H1 (cell line): ENCODE measurements around the gene MPND. TPM values are rescaled to one million over a fixed set of nuclear protein-coding genes. Genes with fewer than 3 reads are reported as not detected.
A peak's percentile ranks its signal among the peaks of the same experiment; 100 is the strongest.

Experiments
- CTCF ChIA-PET: fragments of 300-600 bp; sonication (Branson Sonifier 250); formaldehyde crosslinking; loops from one replicate; lab custom pipeline; 2021; ENCODE audit not compliant: partially characterized antibody; lab: Charles Lee
- POLR2A ChIA-PET: fragments of 300-600 bp; sonication (Branson Sonifier 250); formaldehyde crosslinking; loops from one replicate; lab custom pipeline; 2021; ENCODE audit warnings: inconsistent platforms; ENCODE audit not compliant: partially characterized antibody; lab: Charles Lee
- DNase-seq, 2 experiments: peaks; one replicate each; pipeline versions ENCODE4 v3.0.0 to v3.0.0-alpha.2; 2010 to 2022; ENCODE audit warnings: low spot score in 2 of 2, low read depth in 1 of 2, mixed read lengths in 1 of 2
- FAIRE-seq: peaks from 2 replicates; lab custom pipeline; 2011; peaks lifted over from hg19 to GRCh38; lab: Jason Lieb, UNC
- H2AFZ ChIP-seq: 2 replicates; pipeline ENCODE4 v1.8.1; 2012; ENCODE audit warnings: low read length, inconsistent platforms
- H2AK5ac ChIP-seq: 2 replicates; pipeline ENCODE4 v1.6.1; 2013; ENCODE audit warnings: low read depth, low read length
- H2BK120ac ChIP-seq: replicated peaks from 2 replicates; pipeline ENCODE3; 2013; ENCODE audit warnings: low read depth, low read length, inconsistent platforms
- H2BK12ac ChIP-seq: 2 replicates; pipeline ENCODE4 v1.6.1; 2013; ENCODE audit warnings: low read depth, low read length
- H2BK15ac ChIP-seq: 2 replicates; pipeline ENCODE4 v1.6.1; 2013; ENCODE audit warnings: low read length
- H2BK20ac ChIP-seq: 2 replicates; pipeline ENCODE4 v1.6.1; 2013; ENCODE audit warnings: low read length
- H2BK5ac ChIP-seq: 2 replicates; pipeline ENCODE4 v1.6.1; 2013; ENCODE audit warnings: low read depth, low read length
- H3K14ac ChIP-seq: 2 replicates; pipeline ENCODE4 v1.6.1; 2013; ENCODE audit warnings: inconsistent platforms; ENCODE audit not compliant: insufficient read length
- H3K18ac ChIP-seq: 2 replicates; pipeline ENCODE4 v1.6.1; 2013; ENCODE audit warnings: low read length; ENCODE audit errors: extremely low read depth
- H3K23ac ChIP-seq: 2 replicates; pipeline ENCODE4 v1.6.1; 2013; ENCODE audit warnings: inconsistent platforms; ENCODE audit not compliant: insufficient read length
- H3K23me2 ChIP-seq: 2 replicates; pipeline ENCODE4 v1.6.1; 2013; ENCODE audit warnings: low read depth, low read length
- H3K27ac ChIP-seq: 2 replicates; pipeline ENCODE4 v1.6.1; 2011; ENCODE audit warnings: low read depth, low read length, inconsistent platforms
- H3K27me3 ChIP-seq, 4 experiments: replicated peaks in 1 of 4; 1 replicate in 1 of 4; 2 replicates in 3 of 4; pipeline versions ENCODE4 v1.6.1 to v1.8.1; 2011 to 2013; ENCODE audit warnings: low read length in 3 of 4, mild to moderate bottlenecking in 3 of 4, inconsistent platforms in 2 of 4, mixed read lengths in 2 of 4, moderate library complexity in 1 of 4; ENCODE audit not compliant: control insufficient read depth in 3 of 4, insufficient read depth in 3 of 4; ENCODE audit errors: extremely low read depth in 1 of 4
- H3K36me3 ChIP-seq, 4 experiments: 2 replicates each; pipeline versions ENCODE4 v1.6.1 to v1.8.1; 2011 to 2013; ENCODE audit warnings: mild to moderate bottlenecking in 4 of 4, low read length in 3 of 4, moderate library complexity in 2 of 4, control low read depth in 1 of 4, inconsistent platforms in 1 of 4; ENCODE audit not compliant: insufficient read depth in 4 of 4, control insufficient read depth in 2 of 4
- H3K4ac ChIP-seq: replicated peaks from 2 replicates; pipeline ENCODE3; 2013; ENCODE audit warnings: low read length, low read depth, mixed read lengths, inconsistent platforms; ENCODE audit not compliant: insufficient read length
- H3K4me1 ChIP-seq, 4 experiments: replicated peaks in 1 of 4; 1 replicate in 1 of 4; 2 replicates in 3 of 4; pipeline versions ENCODE4 v1.6.1 to v1.8.1; 2011 to 2013; ENCODE audit warnings: low read length in 3 of 4, inconsistent platforms in 2 of 4, mixed read lengths in 1 of 4; ENCODE audit not compliant: insufficient read depth in 4 of 4, control insufficient read depth in 3 of 4
- H3K4me2 ChIP-seq, 2 experiments: 2 replicates each; pipeline versions ENCODE4 v1.6.1 to v1.8.1; 2011 to 2013; ENCODE audit warnings: low read depth in 2 of 2, low read length in 2 of 2, control low read depth in 1 of 2, inconsistent platforms in 1 of 2, mild to moderate bottlenecking in 1 of 2; ENCODE audit not compliant: insufficient read depth in 1 of 2
- H3K4me3 ChIP-seq, 4 experiments: fragments of 200-600, 300-600 bp in 1 of 4; sonication (generic), shearing (Covaris generic), sonication (Bioruptor Twin) in 1 of 4; 2 replicates each; pipeline versions ENCODE4 v1.5.1 to v1.8.1; 2011 to 2016; ENCODE audit warnings: low read length in 4 of 4, low read depth in 3 of 4, control low read depth in 2 of 4, inconsistent platforms in 2 of 4, mild to moderate bottlenecking in 2 of 4, mixed read lengths in 1 of 4, moderate library complexity in 1 of 4; ENCODE audit not compliant: insufficient read depth in 2 of 4; ENCODE audit errors: extremely low read depth in 1 of 4
- H3K56ac ChIP-seq: replicated peaks from 2 replicates; pipeline ENCODE3; 2013; ENCODE audit warnings: low read depth, mild to moderate bottlenecking, mixed read lengths, low read length, inconsistent platforms; ENCODE audit not compliant: insufficient read length
- H3K79me1 ChIP-seq: 2 replicates; pipeline ENCODE4 v1.6.1; 2013; ENCODE audit warnings: low read depth, low read length, control low read depth
- H3K79me2 ChIP-seq, 2 experiments: 2 replicates each; pipeline versions ENCODE4 v1.6.1 to v1.8.1; 2012 to 2013; ENCODE audit warnings: low read length in 2 of 2, mild to moderate bottlenecking in 2 of 2, inconsistent platforms in 1 of 2; ENCODE audit not compliant: insufficient read depth in 2 of 2, control insufficient read depth in 1 of 2
- H3K9ac ChIP-seq, 4 experiments: replicated peaks in 1 of 4; 1 replicate in 1 of 4; 2 replicates in 3 of 4; pipeline versions ENCODE4 v1.6.1 to v1.8.1; 2011 to 2013; ENCODE audit warnings: low read depth in 3 of 4, low read length in 3 of 4, control low read depth in 2 of 4, mild to moderate bottlenecking in 2 of 4, moderate library complexity in 2 of 4, inconsistent platforms in 1 of 4; ENCODE audit errors: extremely low read depth in 1 of 4
- H3K9me3 ChIP-seq, 2 experiments: 2 replicates each; pipeline versions ENCODE4 v1.6.1 to v1.8.1; 2012 to 2013; ENCODE audit warnings: mild to moderate bottlenecking in 2 of 2, moderate library complexity in 2 of 2, control low read depth in 1 of 2, inconsistent platforms in 1 of 2, low read depth in 1 of 2, low read length in 1 of 2, mixed read lengths in 1 of 2; ENCODE audit not compliant: insufficient read depth in 2 of 2
- H4K20me1 ChIP-seq, 2 experiments: replicated peaks in 1 of 2; 2 replicates each; pipeline versions ENCODE3 to v1.8.1; 2011 to 2013; ENCODE audit warnings: inconsistent platforms in 2 of 2, low read length in 2 of 2, mild to moderate bottlenecking in 1 of 2; ENCODE audit not compliant: insufficient read depth in 2 of 2, control insufficient read depth in 1 of 2
- H4K5ac ChIP-seq: 2 replicates; pipeline ENCODE4 v1.6.1; 2013; ENCODE audit warnings: low read length, low read depth, mixed read lengths, inconsistent platforms; ENCODE audit not compliant: insufficient read length
- H4K8ac ChIP-seq: 2 replicates; pipeline ENCODE4 v1.8.0; 2013; ENCODE audit warnings: mild to moderate bottlenecking, moderate library complexity, low read length, inconsistent platforms; ENCODE audit not compliant: insufficient read depth; ENCODE audit errors: extremely low read depth
- H4K91ac ChIP-seq: replicated peaks from 2 replicates; pipeline ENCODE3; 2013; ENCODE audit warnings: low read length, mixed read lengths, inconsistent platforms; ENCODE audit not compliant: insufficient read length
- ASH2L ChIP-seq: fragments of 200-600, 300-600 bp; sonication (generic); IDR thresholded peaks from one replicate; pipeline ENCODE4 v1.7.1; 2017; ENCODE audit warnings: low read length
- CHD1 ChIP-seq: IDR thresholded peaks from 2 replicates; pipeline ENCODE4 v1.6.1; 2012; ENCODE audit warnings: low read depth, low read length, improper control_type of control experiment
- CREB1 ChIP-seq: IDR thresholded peaks from 2 replicates; pipeline ENCODE4 v1.6.1; 2012; ENCODE audit warnings: inconsistent platforms
- EZH2 ChIP-seq: fragments of 200-600 bp; sonication (generic); IDR thresholded peaks from 2 replicates; pipeline ENCODE4 v1.7.1; 2012; ENCODE audit warnings: low read depth, mild to moderate bottlenecking, moderate library complexity, low read length, inconsistent platforms; ENCODE audit not compliant: severe bottlenecking
- GTF2F1 ChIP-seq: IDR thresholded peaks from 2 replicates; pipeline ENCODE4 v1.6.1; 2012; ENCODE audit warnings: low read depth, low read length, improper control_type of control experiment, borderline replicate concordance
- KDM4A ChIP-seq: IDR thresholded peaks from one replicate; pipeline ENCODE4 v1.7.1; 2012; ENCODE audit warnings: low read depth, mild to moderate bottlenecking, moderate library complexity, low read length, inconsistent platforms; ENCODE audit not compliant: severe bottlenecking
- MAFK ChIP-seq: IDR thresholded peaks from 2 replicates; pipeline ENCODE4 v1.6.1; 2012; ENCODE audit warnings: low read depth, mild to moderate bottlenecking, improper control_type of control experiment, low read length
- NRF1 ChIP-seq: IDR thresholded peaks from 2 replicates; pipeline ENCODE4 v1.6.1; 2011; ENCODE audit warnings: mild to moderate bottlenecking, low read depth, low read length, improper control_type of control experiment
- POLR2AphosphoS5 ChIP-seq: IDR thresholded peaks from 2 replicates; pipeline ENCODE4 v1.6.1; 2011; ENCODE audit warnings: low read depth, low read length
- SIX5 ChIP-seq: IDR thresholded peaks from 2 replicates; pipeline ENCODE4 v1.6.1; 2011; ENCODE audit warnings: mild to moderate bottlenecking, low read depth, low read length
- SP1 ChIP-seq: IDR thresholded peaks from 2 replicates; pipeline ENCODE4 v1.6.1; 2011; ENCODE audit warnings: low read depth, low read length
- SRF ChIP-seq: IDR thresholded peaks from 2 replicates; pipeline ENCODE4 v1.6.1; 2011; ENCODE audit warnings: mild to moderate bottlenecking, low read depth, low read length, moderate library complexity
- TBP ChIP-seq: IDR thresholded peaks from 2 replicates; pipeline ENCODE4 v1.6.1; 2011; ENCODE audit warnings: low read depth, low read length, improper control_type of control experiment
- ZNF274 ChIP-seq: IDR thresholded peaks from 2 replicates; pipeline ENCODE4 v1.7.0; 2012; ENCODE audit warnings: low read length, borderline replicate concordance; ENCODE audit errors: extremely low read depth
- WGBS, 2 experiments: shearing (Covaris generic) in 1 of 2; methylation state at CpG; one replicate each; pipeline versions ENCODE4 v1.1.6 to v1.1.7; 2013 to 2015; ENCODE audit warnings: low lambda C conversion rate in 2 of 2, mixed read lengths in 2 of 2, inconsistent platforms in 1 of 2, low coverage in 1 of 2, missing lambda C conversion rate in 1 of 2; ENCODE audit not compliant: insufficient replicate concordance in 2 of 2, insufficient coverage in 1 of 2, insufficient read length in 1 of 2; ENCODE audit errors: extremely low coverage in 1 of 2, missing lambda C conversion rate in 1 of 2; 5-methylcytosine and 5-hydroxymethylcytosine counted together
- polyA plus RNA-seq, 7 experiments: library from polyadenylated mRNA; depleted of rRNA in 3 of 7; stranded (reverse) in 5 of 7; unstranded in 2 of 7; fragments of >200 nt in 5 of 7; fragments of 200-250 nt in 2 of 7; gene quantifications; 1 replicate in 5 of 7; 2 replicates in 1 of 7; 4 replicates in 1 of 7; pipeline versions ENCODE4 v1.2.1 to v1.2.3, GENCODE V29; 2011 to 2013; ENCODE audit warnings: missing spikeins in 2 of 7, mixed read lengths in 2 of 7
- total RNA-seq: library from RNA; stranded (reverse); fragmentation: NEBNext Ultra II Directional; extraction: Animal tissue kit (Norgen Biotek cat#: 25700); gene quantifications from 2 replicates; pipeline ENCODE4 v1.2.1, GENCODE V29; 2021

MPND gene
- total and polyA plus RNA-seq, 2 of the 8 experiments (the other 6 are each of a cell fraction or from before 2014, with no cell fraction given), result 22.9 to 27.7 TPM

DNA sequence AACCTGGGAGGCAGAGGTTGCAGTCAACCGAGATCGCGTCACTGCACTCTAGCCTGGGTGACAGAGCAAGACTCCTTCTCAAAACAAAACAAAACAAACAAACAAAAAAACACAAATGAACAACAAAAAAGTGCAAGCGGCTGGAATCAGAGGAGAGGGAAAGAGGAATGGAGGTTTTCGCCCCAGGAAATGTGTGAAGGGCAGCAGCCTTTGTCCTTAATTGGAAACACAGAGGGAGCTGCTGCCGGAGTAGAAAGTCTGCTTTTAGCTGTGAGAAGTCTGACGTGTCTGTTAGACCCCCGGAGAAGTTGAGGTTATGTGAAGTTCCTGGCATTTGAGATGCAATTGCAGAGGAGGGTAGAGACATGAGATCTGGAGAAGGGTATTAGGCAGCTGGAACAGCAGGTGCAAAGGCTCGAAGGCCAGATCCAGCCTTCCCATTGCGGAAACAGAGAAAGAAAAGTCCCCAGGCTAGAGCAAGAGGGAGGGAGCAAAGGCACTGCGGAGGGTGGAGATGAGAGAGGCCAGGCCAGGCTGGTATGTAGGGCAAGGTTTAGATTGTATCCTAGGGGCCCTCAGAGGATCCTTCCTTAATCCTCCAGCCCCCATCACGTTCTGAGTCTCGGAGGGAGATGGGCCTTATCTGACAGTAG lies 41.6 kb upstream of the MPND start:
- DNase-seq, result no peak
- Histone ChIP-seq H3K4me3 (no peak overlapping the region), H3K4me2 (no peak overlapping the region), H3K9ac (no peak overlapping the region), H2BK5ac (no peak overlapping the region), H3K18ac (no peak overlapping the region), H3K4me1 (peaks cover 0 to 11% (median under 1%) of the 10 kb centered on the region in 4 experiments; a peak in 5 of 7 replicates), H3K27me3 (no peaks in the 10 kb centered on the region), H3K79me1 (peaks cover 3% of the 10 kb centered on the region; the same call in 1 of the 2 replicates), H3K4ac (no peak overlapping the region), H3K14ac (no peak overlapping the region), H2AFZ (no peak overlapping the region), H2BK12ac (0 out of 2 replicates have a peak overlapping the region, but pooled peaks have one; percentile 50), H3K79me2 (no peaks in the 10 kb centered on the region), H4K5ac (no peak overlapping the region), H3K36me3 (peaks cover 0 to 3% (median under 1%) of the 10 kb centered on the region in 4 experiments; a peak in 3 of 8 replicates), H2BK20ac (no peak overlapping the region), H3K23me2 (no peaks in the 10 kb centered on the region; the same call in 1 of the 2 replicates), H4K91ac (peak overlapping the region; percentile 5), H4K20me1 (peaks cover 0 to 2% of the 10 kb centered on the region in 2 experiments), H2BK15ac (no peak overlapping the region), H2BK120ac (no peak overlapping the region), H3K9me3 (no peaks in the 10 kb centered on the region), H3K23ac (no peak overlapping the region), H3K56ac (no peak overlapping the region), H2AK5ac (no peak overlapping the region), H4K8ac (no peak overlapping the region), H3K27ac (no peak overlapping the region)
- ChIA-PET POLR2A (interaction anchor here (0.8 to 2.0 kb wide), 5 partner anchors 8 to 29 kb away, joined by 3 to 6 read pairs (median 3); no protein-coding TSS in a partner anchor), CTCF (interaction anchor here (2.0 kb wide), 1 partner anchor 35 kb away, joined by 10 read pairs; no protein-coding TSS in a partner anchor)
- FAIRE-seq, result no peak
- 88% methylated on average over 13 of the region's 13 CpGs; no CpG with 5 or more reads in 1 of the 2 experiments for WGBS, 2 experiments
- TF ChIP-seq KDM4A, result no peak
- no peak for TF ChIP-seq MAFK
- TF ChIP-seq ZNF274, result no peak
- TF ChIP-seq CREB1, result no peak
- no peak for TF ChIP-seq CHD1
- TF ChIP-seq GTF2F1, result no peak
- TF ChIP-seq TBP, result no peak
- TF ChIP-seq NRF1, result no peak
- TF ChIP-seq POLR2AphosphoS5, result no peak
- TF ChIP-seq SIX5, result no peak
- no peak for TF ChIP-seq EZH2
- no peak for TF ChIP-seq ASH2L
- no peak for TF ChIP-seq SRF
- no peak for TF ChIP-seq SP1
